ENCODE data around the gene SLIT3.

The SLIT3 gene

DNA sequence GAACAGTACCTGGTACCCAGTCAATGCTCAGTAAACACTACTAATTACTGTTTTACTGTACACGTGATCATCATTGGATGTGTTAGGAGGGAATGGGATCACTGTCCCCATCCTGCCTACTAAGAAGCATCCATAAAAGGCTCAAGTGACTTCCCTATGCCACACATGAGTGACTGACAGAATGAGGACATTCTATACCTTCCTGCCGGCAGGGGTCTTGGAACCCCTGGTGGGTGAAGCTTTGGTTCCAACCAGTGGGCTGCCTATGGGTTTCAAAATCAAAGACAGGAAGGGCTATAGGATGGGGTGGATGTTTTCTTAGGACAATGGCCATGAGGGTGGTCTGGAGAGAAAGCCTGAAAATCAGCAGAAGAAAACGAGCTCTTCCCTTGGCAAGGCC is 512.2 kb downstream of the SLIT3 start:
- no peak for DNase-seq (ENCODE audit: low read depth)
- TF ChIP-seq, protein P1, sequence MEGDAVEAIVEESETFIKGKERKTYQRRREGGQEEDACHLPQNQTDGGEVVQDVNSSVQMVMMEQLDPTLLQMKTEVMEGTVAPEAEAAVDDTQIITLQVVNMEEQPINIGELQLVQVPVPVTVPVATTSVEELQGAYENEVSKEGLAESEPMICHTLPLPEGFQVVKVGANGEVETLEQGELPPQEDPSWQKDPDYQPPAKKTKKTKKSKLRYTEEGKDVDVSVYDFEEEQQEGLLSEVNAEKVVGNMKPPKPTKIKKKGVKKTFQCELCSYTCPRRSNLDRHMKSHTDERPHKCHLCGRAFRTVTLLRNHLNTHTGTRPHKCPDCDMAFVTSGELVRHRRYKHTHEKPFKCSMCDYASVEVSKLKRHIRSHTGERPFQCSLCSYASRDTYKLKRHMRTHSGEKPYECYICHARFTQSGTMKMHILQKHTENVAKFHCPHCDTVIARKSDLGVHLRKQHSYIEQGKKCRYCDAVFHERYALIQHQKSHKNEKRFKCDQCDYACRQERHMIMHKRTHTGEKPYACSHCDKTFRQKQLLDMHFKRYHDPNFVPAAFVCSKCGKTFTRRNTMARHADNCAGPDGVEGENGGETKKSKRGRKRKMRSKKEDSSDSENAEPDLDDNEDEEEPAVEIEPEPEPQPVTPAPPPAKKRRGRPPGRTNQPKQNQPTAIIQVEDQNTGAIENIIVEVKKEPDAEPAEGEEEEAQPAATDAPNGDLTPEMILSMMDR (conservative IDR thresholded peaks at IDR 0.05; ENCODE audit: low read depth, low read length), result no peak

DNA sequence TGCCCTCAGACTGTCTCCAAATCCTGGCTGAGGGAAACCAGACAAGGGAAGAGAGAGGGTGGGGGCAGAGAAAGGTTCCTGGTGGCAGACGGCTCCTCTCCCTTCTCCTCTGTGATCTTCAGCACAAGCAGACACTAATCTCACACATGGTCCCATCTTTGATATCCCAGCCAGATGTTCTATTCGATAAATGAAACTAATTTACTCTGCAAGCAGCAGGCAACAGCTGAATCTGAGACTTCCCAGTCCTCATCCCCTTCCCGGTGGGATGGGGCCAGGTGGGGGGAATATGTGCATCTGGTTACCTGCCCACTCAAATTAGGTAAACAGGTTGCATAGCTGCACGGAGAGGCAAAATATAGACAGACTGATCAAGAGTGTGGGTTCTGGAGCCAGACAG is 512.8 kb downstream of the SLIT3 start:
- DNase-seq (ENCODE audit: low read depth), result no peak
- TF ChIP-seq, protein P1 (conservative IDR thresholded peaks at IDR 0.05; ENCODE audit: low read depth, low read length), result no peak
- H3K4me3 ChIP-seq (ENCODE audit: low read length), result no peak overlapping the region

More for the DNA sequence above, 512.2 kb downstream of the SLIT3 start:
- H3K4me3 ChIP-seq (ENCODE audit: low read length), result no peak overlapping the region

DNA sequence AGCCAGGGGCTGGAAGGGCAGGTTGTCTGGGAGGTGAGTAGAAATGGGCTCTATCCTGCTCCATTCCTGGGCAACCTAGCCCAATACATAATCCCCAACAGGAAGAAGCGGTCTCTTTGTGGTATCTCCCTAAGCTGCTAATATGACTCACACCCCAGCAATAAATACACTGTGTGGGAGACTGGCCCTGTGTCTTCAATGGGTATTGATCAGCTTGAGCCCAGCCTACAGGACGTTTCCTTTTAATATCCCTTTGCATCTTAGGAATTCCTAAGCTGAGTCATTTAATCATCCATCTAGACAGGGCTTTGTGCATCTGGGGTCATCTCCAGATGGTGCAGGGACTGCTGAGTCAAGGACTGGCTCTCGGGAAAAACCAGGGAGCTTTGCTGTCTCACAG is 514.8 kb downstream of the SLIT3 start:
- DNase-seq (ENCODE audit: low read depth), result peak; percentile 54

DNA sequence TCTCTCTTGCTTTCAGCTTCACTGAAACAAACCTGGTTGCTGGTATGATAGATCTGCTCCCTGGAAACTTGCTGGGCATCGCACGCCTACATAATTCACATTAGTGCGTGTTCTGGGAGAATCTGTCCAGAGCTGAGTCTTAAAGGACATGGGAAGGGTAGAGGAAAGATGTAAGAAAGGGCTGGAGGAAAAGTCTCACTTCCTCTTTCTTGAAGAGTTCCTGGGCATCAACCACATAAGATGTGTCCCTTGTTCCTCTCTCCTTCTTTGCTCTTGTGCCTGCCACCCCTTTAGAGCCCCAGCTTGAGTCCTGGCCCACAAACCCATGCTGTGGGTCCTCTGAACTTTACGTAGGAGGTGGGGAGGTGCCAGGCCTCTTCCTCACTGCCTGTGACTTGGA is 516.5 kb downstream of the SLIT3 start:
- no peak for DNase-seq (ENCODE audit: low read depth)
- TF ChIP-seq, protein P1 (conservative IDR thresholded peaks at IDR 0.05; ENCODE audit: low read depth, low read length), result no peak
- no peak overlapping the region for H3K4me3 ChIP-seq (ENCODE audit: low read length)

More for the DNA sequence above, 514.8 kb downstream of the SLIT3 start:
- H3K4me3 ChIP-seq (ENCODE audit: low read length), result no peak overlapping the region
- TF ChIP-seq, protein P1 (conservative IDR thresholded peaks at IDR 0.05; ENCODE audit: low read depth, low read length), result no peak

DNA sequence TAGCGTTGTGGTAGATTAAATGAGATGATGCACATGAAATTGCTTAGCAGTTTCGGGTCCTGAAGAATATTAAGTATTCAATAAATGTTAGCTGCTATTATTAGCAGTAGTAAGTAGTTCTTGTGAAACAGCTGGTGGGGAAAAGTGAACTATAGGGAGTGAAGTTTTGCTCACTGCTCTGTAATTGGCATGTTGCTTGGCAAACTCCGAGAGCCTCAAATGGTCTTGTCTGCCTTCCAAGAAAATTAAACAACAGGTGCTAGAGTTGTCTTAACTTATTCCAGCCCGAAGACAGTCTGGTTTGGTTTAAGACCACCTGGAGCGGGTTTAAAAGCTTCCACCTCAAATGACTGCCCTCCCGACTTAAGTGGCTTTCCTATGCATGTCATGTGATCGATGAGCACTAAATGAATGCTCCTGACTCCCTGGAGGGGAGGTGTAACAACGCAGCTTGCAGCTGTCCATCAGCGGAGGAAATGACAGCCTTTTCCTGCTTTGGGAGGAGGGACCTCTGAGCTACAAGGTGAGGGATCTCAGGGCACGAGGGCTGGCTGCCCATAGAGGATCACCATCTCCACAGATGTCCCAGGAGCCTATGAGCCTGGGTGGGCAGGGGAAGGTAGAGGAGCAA is 518.9 kb downstream of the SLIT3 start:
- no peak overlapping the region for H3K4me3 ChIP-seq (ENCODE audit: low read length)
- no peak for DNase-seq (ENCODE audit: low read depth)
- TF ChIP-seq, protein P1 (conservative IDR thresholded peaks at IDR 0.05; ENCODE audit: low read depth, low read length), result no peak

DNA sequence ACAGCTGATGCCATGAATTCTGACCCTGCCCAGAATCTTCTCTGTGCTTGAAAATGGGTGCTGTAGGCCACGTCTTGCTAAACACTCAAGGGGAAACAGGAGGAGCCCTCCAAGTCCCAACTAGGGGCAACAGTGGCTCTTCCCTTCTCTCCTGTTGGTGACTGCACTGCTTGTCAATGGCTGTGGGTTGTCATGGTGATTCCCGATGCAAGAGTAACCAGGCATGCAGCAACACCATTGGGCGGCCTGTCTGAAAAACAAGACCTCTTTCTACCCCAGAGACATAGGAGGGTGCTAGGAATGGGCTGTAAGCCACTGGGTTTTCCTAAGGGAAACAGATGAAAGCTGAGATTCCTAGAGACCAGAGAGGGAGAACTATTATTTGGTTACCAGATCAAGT is 520.1 kb downstream of the SLIT3 start:
- H3K4me3 ChIP-seq (ENCODE audit: low read length), result no peak overlapping the region
- no peak for DNase-seq (ENCODE audit: low read depth)
- TF ChIP-seq, protein P1 (conservative IDR thresholded peaks at IDR 0.05; ENCODE audit: low read depth, low read length), result no peak

DNA sequence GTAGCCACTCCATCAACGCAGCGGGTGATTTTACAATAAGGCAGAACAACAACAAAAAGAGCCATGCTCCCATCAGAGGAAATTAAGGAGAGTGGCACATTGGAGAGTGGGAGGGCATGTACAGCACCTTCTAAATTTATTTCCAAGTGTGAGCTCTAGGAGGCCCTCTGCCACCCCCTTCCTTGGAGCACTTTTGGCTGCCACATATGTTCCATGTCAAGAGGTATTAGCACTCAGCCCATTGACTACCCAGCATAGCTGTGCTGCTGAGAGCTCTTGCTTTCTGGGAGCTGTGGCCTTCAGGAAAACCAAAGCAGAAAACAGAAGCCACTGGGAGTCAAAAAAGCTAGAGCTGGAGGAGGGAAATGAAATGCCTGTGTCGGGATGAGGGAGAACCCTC is 521.6 kb downstream of the SLIT3 start:
- no peak for DNase-seq (ENCODE audit: low read depth)
- H3K4me3 ChIP-seq (ENCODE audit: low read length), result no peak overlapping the region
- TF ChIP-seq, protein P1 (conservative IDR thresholded peaks at IDR 0.05; ENCODE audit: low read depth, low read length), result no peak

Data from retinal pigment epithelial cell (primary cell).